ENCODE results near the gene NDUFAF3. TPM values are rescaled to one million over a fixed set of nuclear protein-coding genes. Genes with fewer than 3 reads are reported as not detected.

NDUFAF3 gene
- total RNA-seq, 2 donors from 2014 or later: 32.9 to 39.1 TPM

DNA sequence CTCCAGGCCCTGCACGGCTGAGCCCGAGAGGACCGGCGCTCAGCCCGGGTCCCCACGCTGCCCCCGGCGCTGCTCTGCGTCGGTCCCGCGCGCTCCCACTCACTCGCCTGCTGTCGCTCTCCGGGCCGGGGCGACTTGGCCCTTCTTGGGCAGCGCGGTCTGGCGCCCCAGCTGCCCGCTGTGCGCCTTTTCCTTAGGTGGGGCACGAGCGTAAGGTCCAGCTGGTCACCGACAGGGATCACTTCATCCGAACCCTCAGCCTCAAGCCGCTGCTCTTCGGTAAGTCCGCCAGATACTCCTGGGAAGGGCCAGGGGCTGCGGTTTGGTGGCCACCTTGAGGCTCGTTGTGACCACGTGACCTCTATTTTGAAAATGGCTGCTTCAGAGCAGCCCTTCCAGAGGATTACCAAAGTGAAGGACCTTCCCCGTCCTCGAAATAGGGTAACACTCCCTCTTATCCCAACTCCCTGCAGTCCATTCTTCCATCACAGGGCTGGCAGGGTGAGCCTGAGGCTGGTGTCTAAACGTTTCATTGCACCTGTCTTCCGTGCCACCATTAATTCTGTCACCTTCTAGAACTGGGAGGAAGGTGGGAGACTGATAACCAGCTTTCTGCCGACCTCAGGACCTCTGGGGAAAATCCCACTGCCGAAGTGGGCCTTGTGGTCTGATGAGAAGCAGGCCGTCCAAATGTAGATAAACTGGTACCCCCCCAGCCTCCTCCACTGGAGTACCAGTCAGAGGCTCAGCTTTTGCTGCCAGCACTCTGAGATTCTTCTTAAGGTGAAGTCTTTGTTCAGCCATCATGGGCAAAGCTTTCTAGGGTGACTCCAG lies 31.1 kb upstream of the NDUFAF3 start:
- H3K27me3 Mint-ChIP-seq (ENCODE audit: insufficient read depth): peaks cover 39% of the 10 kb centered on the region
- Histone ChIP-seq H3K27me3 (ENCODE audit: control insufficient read depth, insufficient read depth, low read length, poor library complexity, severe bottlenecking) (peaks cover 32% of the 10 kb centered on the region), H3K27ac (ENCODE audit: low read depth, low read length) (peak overlapping the region; percentile 16), H3K4me1 (ENCODE audit: control insufficient read depth, insufficient read depth, low read length) (no peaks in the 10 kb centered on the region), H3K36me3 (ENCODE audit: control insufficient read depth, insufficient read depth, low read length) (no peaks in the 10 kb centered on the region), H3K9me3 (ENCODE audit: control insufficient read depth, low read length) (no peaks in the 10 kb centered on the region), H3K9ac (ENCODE audit: extremely low read depth, low read length, poor library complexity, severe bottlenecking) (peak overlapping the region; percentile 41), H3K4me3 (ENCODE audit: low read length) (peak overlapping the region; percentile 82)
- H3K4me1 Mint-ChIP-seq: peaks cover 12% of the 10 kb centered on the region
- H3K4me3 Mint-ChIP-seq: peak overlapping the region; percentile 72
- no peaks in the 10 kb centered on the region for H3K9me3 Mint-ChIP-seq
- DNase-seq: peak; percentile 84
- TF ChIP-seq, protein P1, sequence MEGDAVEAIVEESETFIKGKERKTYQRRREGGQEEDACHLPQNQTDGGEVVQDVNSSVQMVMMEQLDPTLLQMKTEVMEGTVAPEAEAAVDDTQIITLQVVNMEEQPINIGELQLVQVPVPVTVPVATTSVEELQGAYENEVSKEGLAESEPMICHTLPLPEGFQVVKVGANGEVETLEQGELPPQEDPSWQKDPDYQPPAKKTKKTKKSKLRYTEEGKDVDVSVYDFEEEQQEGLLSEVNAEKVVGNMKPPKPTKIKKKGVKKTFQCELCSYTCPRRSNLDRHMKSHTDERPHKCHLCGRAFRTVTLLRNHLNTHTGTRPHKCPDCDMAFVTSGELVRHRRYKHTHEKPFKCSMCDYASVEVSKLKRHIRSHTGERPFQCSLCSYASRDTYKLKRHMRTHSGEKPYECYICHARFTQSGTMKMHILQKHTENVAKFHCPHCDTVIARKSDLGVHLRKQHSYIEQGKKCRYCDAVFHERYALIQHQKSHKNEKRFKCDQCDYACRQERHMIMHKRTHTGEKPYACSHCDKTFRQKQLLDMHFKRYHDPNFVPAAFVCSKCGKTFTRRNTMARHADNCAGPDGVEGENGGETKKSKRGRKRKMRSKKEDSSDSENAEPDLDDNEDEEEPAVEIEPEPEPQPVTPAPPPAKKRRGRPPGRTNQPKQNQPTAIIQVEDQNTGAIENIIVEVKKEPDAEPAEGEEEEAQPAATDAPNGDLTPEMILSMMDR (conservative IDR thresholded peaks at IDR 0.05): no peak
- 14 to 17% methylated on average over 17 to 40 of the region's 40 CpGs for WGBS, 2 experiments (ENCODE audit: insufficient coverage in 1 of 2, insufficient read length in 1 of 2)
- H3K27ac Mint-ChIP-seq: no peak overlapping the region
- H3K36me3 Mint-ChIP-seq (ENCODE audit: low read depth): peaks cover 6% of the 10 kb centered on the region

DNA sequence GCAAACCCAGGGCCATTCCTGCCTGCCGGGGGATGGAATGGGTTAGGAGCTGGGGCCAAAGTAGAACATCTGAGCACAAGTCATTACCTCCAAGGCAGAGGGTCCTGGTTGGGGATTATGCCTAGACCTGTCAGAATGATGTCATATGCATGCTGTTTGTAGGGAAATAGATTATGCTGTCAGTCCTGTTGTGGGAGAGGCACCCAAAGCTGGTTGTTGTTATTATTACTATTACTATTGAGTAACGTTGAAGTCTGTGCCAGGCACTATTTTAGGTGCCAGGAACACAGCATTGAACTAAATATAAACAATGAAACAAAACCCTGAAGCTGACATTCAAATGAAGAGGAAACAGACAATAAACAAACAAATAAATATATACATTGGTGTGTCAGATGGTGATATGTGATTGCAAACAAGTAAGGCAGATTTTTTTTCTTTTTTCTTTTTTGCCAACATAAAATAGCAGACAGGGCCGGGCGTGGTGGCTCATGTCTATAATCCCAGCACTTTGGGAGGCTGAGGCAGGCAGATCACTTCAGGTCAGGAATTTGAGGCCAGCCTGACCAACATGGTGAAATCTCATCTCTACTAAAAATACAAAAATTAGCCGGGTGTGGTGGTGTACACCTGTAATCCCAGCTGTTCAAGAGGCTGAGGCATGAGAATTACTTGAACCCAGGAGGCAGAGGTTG lies 29.9 kb upstream of the NDUFAF3 start:
- DNase-seq: no peak
- Mint-ChIP-seq H3K27ac (no peak overlapping the region), H3K27me3 (ENCODE audit: insufficient read depth) (peaks cover 43% of the 10 kb centered on the region), H3K4me1 (peaks cover 12% of the 10 kb centered on the region), H3K9me3 (no peaks in the 10 kb centered on the region), H3K4me3 (no peak overlapping the region), H3K36me3 (ENCODE audit: low read depth) (peaks cover 6% of the 10 kb centered on the region)
- 83 to 97% methylated on average over 2 to 5 of the region's 5 CpGs for WGBS, 2 experiments (ENCODE audit: insufficient coverage in 1 of 2, insufficient read length in 1 of 2)
- Histone ChIP-seq H3K27me3 (ENCODE audit: control insufficient read depth, insufficient read depth, low read length, poor library complexity, severe bottlenecking) (peaks cover 42% of the 10 kb centered on the region), H3K9me3 (ENCODE audit: control insufficient read depth, low read length) (no peaks in the 10 kb centered on the region), H3K36me3 (ENCODE audit: control insufficient read depth, insufficient read depth, low read length) (no peaks in the 10 kb centered on the region), H3K27ac (ENCODE audit: low read depth, low read length) (no peak overlapping the region), H3K9ac (ENCODE audit: extremely low read depth, low read length, poor library complexity, severe bottlenecking) (no peak overlapping the region), H3K4me3 (ENCODE audit: low read length) (peak overlapping the region; percentile 82), H3K4me1 (ENCODE audit: control insufficient read depth, insufficient read depth, low read length) (no peaks in the 10 kb centered on the region)
- TF ChIP-seq, protein P1 (conservative IDR thresholded peaks at IDR 0.05): no peak

DNA sequence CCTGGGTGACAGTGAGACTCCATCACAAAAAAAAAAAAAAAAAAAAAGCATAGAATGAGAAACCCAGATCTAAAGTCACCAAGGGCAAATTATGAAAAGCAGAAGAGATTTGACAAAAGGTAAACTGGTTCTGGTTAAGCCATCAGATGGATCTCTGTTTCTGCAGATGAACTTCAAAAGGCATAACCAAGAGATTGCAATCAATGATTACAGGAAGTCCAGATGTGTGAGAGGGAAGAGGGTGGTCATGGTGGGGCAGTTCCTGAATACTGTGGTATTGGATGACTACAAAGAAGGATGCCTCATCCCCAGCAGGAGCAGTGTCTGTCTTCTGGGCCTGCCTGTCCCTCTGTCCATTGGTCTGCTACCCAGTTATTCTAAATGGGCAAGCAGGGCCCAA lies 28.1 kb upstream of the NDUFAF3 start:
- TF ChIP-seq, protein P1 (conservative IDR thresholded peaks at IDR 0.05): no peak
- no peak overlapping the region for H3K27ac ChIP-seq (ENCODE audit: low read depth, low read length)
- Mint-ChIP-seq H3K4me3 (no peak overlapping the region), H3K27ac (no peak overlapping the region), H3K27me3 (ENCODE audit: insufficient read depth) (peaks cover 60% of the 10 kb centered on the region), H3K36me3 (ENCODE audit: low read depth) (peaks cover 6% of the 10 kb centered on the region), H3K4me1 (peaks cover 12% of the 10 kb centered on the region), H3K9me3 (no peaks in the 10 kb centered on the region)
- no peak overlapping the region for H3K9ac ChIP-seq (ENCODE audit: extremely low read depth, low read length, poor library complexity, severe bottlenecking)
- no peaks in the 10 kb centered on the region for H3K9me3 ChIP-seq (ENCODE audit: control insufficient read depth, low read length)
- DNase-seq: peak; percentile 26
- no peak overlapping the region for H3K4me3 ChIP-seq (ENCODE audit: low read length)
- H3K36me3 ChIP-seq (ENCODE audit: control insufficient read depth, insufficient read depth, low read length): no peaks in the 10 kb centered on the region
- H3K4me1 ChIP-seq (ENCODE audit: control insufficient read depth, insufficient read depth, low read length): no peaks in the 10 kb centered on the region
- H3K27me3 ChIP-seq (ENCODE audit: control insufficient read depth, insufficient read depth, low read length, poor library complexity, severe bottlenecking): peaks cover 59% of the 10 kb centered on the region
